PC-9 (cell line): ENCODE data around the gene CRACR2A. TPM values are rescaled to one million over a fixed set of nuclear protein-coding genes. Genes with fewer than 3 reads are reported as not detected.

Experiments
- BruUV-seq: library from RNA; stranded (reverse); fragments of 400-500 nt; replicated peaks from 2 replicates; lab custom pipeline; 2021; lab: Mats Ljungman, UMichigan
- CTCF ChIA-PET: fragments of 300-600 bp; sonication (Branson Sonifier 250); formaldehyde crosslinking; loops from one replicate; lab custom pipeline; 2022; ENCODE audit warnings: antibody characterized with exemption; lab: Charles Lee
- POLR2A ChIA-PET: fragments of 300-600 bp; sonication (Branson Sonifier 250); formaldehyde crosslinking; loops from one replicate; lab custom pipeline; 2022; ENCODE audit warnings: antibody characterized with exemption; ENCODE audit not compliant: unreplicated experiment; lab: Charles Lee
- DNase-seq, 2 experiments: peaks; one replicate each; pipeline versions ENCODE4 v3.0.0 to v3.0.0-alpha.2; 2015 to 2022; ENCODE audit warnings: mixed read lengths in 1 of 2
- H2AFZ ChIP-seq: fragments of 200-600 bp; sonication (generic); 2 replicates; pipeline ENCODE4 v1.8.1; 2017; ENCODE audit warnings: antibody characterized with exemption
- H3F3A ChIP-seq: fragments of 200-600 bp; sonication (generic); 2 replicates; pipeline ENCODE4 v1.8.1; 2017; ENCODE audit warnings: antibody characterized with exemption, mild to moderate bottlenecking, low read depth; ENCODE audit not compliant: insufficient read depth
- H3K27ac ChIP-seq: fragments of 200-600 bp; sonication (generic); 2 replicates; pipeline ENCODE4 v1.6.1; 2016; ENCODE audit warnings: mixed run types
- H3K27me3 ChIP-seq: fragments of 200-600 bp; sonication (generic); 2 replicates; pipeline ENCODE4 v1.6.1; 2016; ENCODE audit warnings: low read depth, mixed run types; ENCODE audit not compliant: insufficient read depth
- H3K36me3 ChIP-seq: fragments of 200-600 bp; sonication (generic); 2 replicates; pipeline ENCODE4 v1.6.1; 2016; ENCODE audit warnings: low read depth, mixed run types
- H3K4me1 ChIP-seq: fragments of 200-600 bp; sonication (generic); replicated peaks from 2 replicates; pipeline ENCODE4 v1.6.1; 2016; ENCODE audit warnings: mixed run types; ENCODE audit not compliant: insufficient read depth
- H3K4me2 ChIP-seq: fragments of 200-600 bp; sonication (generic); 2 replicates; pipeline ENCODE4 v1.6.1; 2017; ENCODE audit warnings: mixed run types
- H3K4me3 ChIP-seq: fragments of 200-600 bp; sonication (generic); 2 replicates; pipeline ENCODE4 v1.6.1; 2016; ENCODE audit warnings: mixed run types
- H3K79me2 ChIP-seq: fragments of 200-600 bp; sonication (generic); 2 replicates; pipeline ENCODE4 v1.6.1; 2017; ENCODE audit warnings: low read depth, mixed run types
- H3K9me2 ChIP-seq: fragments of 200-600 bp; sonication (generic); 2 replicates; pipeline ENCODE4 v1.8.1; 2017; ENCODE audit warnings: mild to moderate bottlenecking; ENCODE audit not compliant: insufficient read depth
- H3K9me3 ChIP-seq: fragments of 200-600 bp; sonication (generic); 2 replicates; pipeline ENCODE4 v1.8.1; 2016; ENCODE audit warnings: low read depth; ENCODE audit not compliant: insufficient read depth
- H4K20me1 ChIP-seq: fragments of 200-600 bp; sonication (generic); 2 replicates; pipeline ENCODE4 v1.8.1; 2017; ENCODE audit not compliant: insufficient read depth
- CTCF ChIP-seq: fragments of 200-600 bp; sonication (generic); conservative IDR thresholded peaks from 2 replicates; pipeline ENCODE4 v1.6.1; 2017; ENCODE audit warnings: mixed run types, antibody characterized with exemption, mild to moderate bottlenecking, moderate library complexity
- EZH2 ChIP-seq: fragments of 200-600 bp; sonication (generic); IDR thresholded peaks from 2 replicates; pipeline ENCODE4 v1.8.0; 2017; ENCODE audit warnings: antibody characterized with exemption, low read depth
- intact Hi-C: fragments of 100-400 bp; cut with micrococcal nuclease; formaldehyde crosslinking; loops from one replicate; pipeline ENCODE4 v1.10.0; 2022; ENCODE audit not compliant: unreplicated experiment
- total RNA-seq: library from RNA; stranded (reverse); gene quantifications from 2 replicates; pipeline ENCODE4 v1.2.3, GENCODE V29; 2021

Gene CRACR2A
- total RNA-seq, 1 experiment from 2014 or later: not detected

- no peaks in the 10 kb centered on the region for H3K9me2 ChIP-seq
- H3K27ac ChIP-seq: no peak overlapping the region
- H2AFZ ChIP-seq: no peak overlapping the region
- no peaks in the 10 kb centered on the region for H3K9me3 ChIP-seq
- no peaks in the 10 kb centered on the region; the same call in 1 of the 2 replicates for H4K20me1 ChIP-seq
- no peaks in the 10 kb centered on the region for H3F3A ChIP-seq
- no peak for DNase-seq
- no peak overlapping the region for H3K4me3 ChIP-seq
- no TSS peak for BruUV-seq
- H3K79me2 ChIP-seq: no peaks in the 10 kb centered on the region
- no peak for TF ChIP-seq CTCF
- intact Hi-C loops: no loop called here
- H3K36me3 ChIP-seq: no peaks in the 10 kb centered on the region
- ChIA-PET POLR2A (no interaction called here), CTCF (no interaction called here)
- H3K27me3 ChIP-seq: peaks cover 84% of the 10 kb centered on the region
- no peak overlapping the region for H3K4me2 ChIP-seq
- no peaks in the 10 kb centered on the region for H3K4me1 ChIP-seq
Observed at GRCh38 chr12:3568695-3569094, 184.2 kb downstream of the CRACR2A start.

DNA sequence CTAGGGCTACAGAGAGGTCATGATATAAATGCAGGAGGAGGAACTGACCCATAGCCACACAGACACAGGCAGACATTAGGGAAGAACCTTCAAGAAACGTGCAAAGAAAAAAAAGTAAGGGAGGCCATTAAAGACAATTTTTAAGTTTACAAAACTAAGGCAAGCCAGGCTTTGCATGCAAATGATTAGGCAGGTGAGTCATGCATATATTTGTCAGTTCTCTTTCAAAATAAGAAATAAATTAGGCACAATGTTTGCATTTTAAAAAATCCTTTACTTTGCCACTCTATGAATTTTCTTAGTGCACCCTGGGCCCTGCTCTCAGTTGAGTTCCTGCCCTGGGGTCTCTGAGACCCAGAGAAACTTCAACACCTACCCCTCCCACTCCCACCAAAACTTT is 186.9 kb downstream of the CRACR2A start:
- H3K9me2 ChIP-seq: no peaks in the 10 kb centered on the region
- POLR2A ChIA-PET: no interaction called here
- no peak overlapping the region for H3K4me3 ChIP-seq
- H3K79me2 ChIP-seq: no peaks in the 10 kb centered on the region
- BruUV-seq: no TSS peak
- no peaks in the 10 kb centered on the region for H3K36me3 ChIP-seq
- H3K9me3 ChIP-seq: no peaks in the 10 kb centered on the region
- H3K27me3 ChIP-seq: peaks cover 94% of the 10 kb centered on the region
- no peak overlapping the region for H3K27ac ChIP-seq
- H3K4me1 ChIP-seq: no peaks in the 10 kb centered on the region
- TF ChIP-seq EZH2: no peak
- no peak for TF ChIP-seq CTCF
- no peaks in the 10 kb centered on the region for H4K20me1 ChIP-seq
- no peak overlapping the region for H3K4me2 ChIP-seq
- intact Hi-C loops: no loop called here
- no peaks in the 10 kb centered on the region for H3F3A ChIP-seq
- H2AFZ ChIP-seq: no peak overlapping the region
- CTCF ChIA-PET: no interaction called here
- no peak for DNase-seq

Other genes with a start within 250 kb of the CRACR2A start
- not detected in 2 replicates for gene PARP11, start 120.3 kb upstream of the CRACR2A start, total RNA-seq